ENCODE measurements around the gene DYRK1A.
"Not testable (repeated sequence)": the region's sequence is repeated elsewhere in the genome, so short reads cannot be mapped to it uniquely, and the experiment has no call there.

DYRK1A gene

DNA sequence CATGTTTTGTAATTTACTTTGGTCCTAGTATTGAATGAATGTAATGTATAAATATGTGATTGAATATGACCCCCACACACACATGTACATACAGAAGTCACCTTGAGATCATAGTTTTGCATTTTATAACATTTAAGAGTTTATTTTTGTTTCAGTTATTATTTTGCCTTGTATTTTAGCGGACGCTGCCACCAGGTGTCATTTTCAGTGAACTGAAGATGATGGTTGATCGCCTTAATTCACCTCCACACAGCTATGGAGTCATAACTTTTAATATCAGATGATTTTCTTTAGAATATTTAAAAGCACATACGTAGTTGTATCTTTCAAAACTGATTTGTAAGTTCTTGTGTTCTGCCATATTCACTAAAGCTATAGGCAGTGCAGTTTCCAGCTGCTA is 130.4 kb downstream of the DYRK1A start:
- no peak for DNase-seq

DNA sequence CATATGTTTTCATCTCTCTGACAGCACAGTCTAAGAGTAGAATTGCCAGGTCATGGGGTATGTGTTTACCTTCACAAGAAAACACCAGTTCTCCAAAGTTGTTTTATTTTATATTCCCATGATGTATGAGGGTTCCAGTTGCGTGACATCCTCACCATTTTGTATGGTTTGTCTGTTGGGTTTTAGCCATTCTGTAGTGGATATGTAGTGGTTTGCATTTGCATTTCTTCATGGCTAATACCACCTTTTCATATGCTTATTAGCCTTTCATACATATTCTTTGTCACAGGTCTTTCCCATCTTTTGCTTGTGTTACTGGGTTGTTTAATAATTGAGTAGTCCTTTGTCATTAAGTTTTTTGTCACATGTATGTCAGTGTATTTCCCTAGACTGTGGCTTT is 132.1 kb downstream of the DYRK1A start:
- no peak for DNase-seq

DNA sequence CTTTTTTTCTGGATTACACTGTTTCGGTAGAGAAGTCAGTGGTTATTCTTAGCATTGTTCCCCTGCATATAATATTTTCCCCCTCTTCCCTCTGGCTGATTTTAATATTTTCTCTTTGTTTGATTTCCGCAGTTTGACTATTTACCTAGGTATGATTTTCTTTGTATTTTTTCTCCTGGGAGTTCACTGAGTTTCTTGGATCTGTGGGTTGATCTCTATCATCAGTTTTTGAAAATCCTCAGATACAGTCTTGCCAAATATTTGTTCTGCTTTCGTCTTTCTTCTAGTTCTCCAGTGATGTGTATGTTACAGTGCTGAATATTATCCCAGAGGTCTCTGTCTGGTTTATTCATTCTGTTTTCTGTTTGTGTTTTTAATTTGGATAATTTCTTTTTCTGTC is 136.4 kb downstream of the DYRK1A start:
- no peak for DNase-seq

DNA sequence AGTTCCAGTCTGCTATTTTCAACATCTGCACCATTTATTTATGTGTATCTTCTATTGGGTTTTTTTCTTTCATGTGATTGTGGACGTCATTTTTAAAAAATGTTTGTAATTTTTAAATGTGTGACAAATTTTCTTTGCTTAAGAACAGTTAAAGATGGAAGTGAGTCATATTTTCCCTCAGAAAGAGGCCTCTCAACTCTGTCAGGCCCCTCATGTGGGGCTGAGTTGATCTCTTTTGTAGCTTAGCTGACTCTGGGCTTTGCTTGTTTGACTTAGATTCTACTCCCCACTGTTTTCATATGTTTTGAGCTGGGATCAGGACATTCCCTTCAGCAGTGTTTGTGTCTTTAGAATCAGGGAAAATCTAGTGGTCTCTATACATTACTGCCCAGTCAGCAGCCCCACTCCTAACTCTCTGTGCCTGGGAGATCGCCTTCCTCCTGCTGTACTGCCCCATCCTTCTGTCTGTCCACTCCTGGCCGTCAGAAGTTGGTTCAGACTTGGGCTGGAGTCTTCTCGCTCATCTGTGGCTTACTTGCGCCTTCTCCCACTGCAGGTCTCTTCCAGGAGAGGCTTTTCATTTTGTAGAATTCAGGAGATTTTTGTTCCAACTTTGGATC is 137.4 kb downstream of the DYRK1A start:
- DNase-seq, result no peak

DNA sequence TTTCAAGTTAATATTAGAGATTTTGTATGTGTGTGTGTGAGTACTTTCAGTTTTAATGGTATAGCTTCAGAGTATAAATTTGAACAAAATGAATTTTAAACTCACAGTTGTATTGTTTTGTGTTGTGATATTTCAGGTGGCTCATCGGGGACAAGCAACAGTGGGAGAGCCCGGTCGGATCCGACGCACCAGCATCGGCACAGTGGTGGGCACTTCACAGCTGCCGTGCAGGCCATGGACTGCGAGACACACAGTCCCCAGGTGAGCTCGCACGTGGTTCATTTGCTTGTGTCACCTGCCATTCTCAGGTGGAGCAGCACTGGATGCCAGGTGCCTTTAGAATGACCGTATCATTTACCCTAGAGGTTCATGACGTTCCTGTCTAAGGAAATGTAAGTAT is 139.4 kb downstream of the DYRK1A start:
- DNase-seq, result no peak

DNA sequence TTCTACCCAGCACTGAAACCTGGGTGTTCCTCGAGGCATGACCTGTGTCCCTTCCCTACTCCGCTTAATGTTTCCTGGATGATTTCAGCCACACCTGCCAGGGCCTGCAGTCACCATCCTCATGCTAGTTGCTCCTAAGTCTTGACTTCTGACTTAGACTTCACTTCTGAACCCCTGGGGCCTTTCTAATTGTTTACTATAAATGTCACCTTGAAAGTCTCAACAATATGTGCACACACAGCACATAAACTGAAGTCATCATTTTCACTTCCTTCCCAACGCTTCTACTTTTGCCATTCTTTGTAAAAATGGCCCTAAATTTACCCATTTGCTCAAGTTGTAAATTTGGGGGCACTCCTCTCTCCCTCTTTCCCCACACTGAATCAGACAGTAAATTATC is 141.1 kb downstream of the DYRK1A start:
- no peak for DNase-seq

DNA sequence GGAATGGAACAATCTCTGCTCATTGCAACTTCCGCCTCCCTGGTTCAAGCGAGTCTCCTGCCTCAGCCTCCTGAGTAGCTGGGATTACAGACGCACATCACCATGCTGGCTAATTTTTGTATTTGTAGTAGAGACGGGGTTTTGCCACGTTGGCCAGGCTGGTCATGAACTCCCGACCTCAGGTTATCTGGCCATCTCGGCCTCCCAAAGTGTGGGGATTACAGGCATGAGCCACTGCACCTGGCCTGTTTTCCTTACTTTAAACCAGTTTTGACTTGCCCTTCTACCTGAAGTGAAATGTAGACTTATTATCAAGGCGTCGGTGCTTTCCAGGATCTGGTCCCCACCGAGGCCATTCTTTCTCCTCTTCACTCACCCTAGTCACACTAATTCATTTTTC is 141.8 kb downstream of the DYRK1A start:
- DNase-seq, result no peak

DNA sequence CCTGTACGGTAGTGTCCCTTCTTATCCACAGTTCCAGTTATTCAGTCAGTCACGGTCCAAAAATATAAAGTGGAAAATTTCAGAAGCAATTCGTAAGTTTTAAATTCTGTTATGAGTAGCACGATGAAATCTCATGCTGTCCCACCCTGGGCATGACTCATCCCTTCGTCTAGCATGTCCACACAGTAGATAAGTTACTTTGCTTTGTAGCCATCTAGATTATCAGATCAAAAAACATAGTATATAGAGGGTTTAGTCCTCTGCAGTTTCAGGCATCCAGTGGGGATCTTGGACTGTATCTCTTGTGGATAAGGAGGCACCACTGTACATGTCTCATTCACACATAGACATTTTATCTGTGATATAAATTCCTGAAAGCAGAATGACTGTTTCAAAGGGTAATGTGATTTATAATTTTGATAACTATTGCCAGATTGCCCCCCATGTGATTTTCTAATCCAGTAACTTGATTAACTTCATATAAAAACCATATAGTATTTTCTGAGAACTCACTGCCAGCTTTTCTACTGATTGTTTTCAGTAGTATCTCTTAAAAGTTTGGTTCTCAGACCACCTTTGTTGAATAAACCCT is 143.3 kb downstream of the DYRK1A start:
- no peak for DNase-seq

DNA sequence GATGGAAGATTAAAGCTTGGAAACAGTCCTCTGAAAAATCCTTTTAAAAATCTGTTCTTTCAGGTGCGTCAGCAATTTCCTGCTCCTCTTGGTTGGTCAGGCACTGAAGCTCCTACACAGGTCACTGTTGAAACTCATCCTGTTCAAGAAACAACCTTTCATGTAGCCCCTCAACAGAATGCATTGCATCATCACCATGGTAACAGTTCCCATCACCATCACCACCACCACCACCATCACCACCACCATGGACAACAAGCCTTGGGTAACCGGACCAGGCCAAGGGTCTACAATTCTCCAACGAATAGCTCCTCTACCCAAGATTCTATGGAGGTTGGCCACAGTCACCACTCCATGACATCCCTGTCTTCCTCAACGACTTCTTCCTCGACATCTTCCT is 145.3 kb downstream of the DYRK1A start:
- DNase-seq, result no peak

DNA sequence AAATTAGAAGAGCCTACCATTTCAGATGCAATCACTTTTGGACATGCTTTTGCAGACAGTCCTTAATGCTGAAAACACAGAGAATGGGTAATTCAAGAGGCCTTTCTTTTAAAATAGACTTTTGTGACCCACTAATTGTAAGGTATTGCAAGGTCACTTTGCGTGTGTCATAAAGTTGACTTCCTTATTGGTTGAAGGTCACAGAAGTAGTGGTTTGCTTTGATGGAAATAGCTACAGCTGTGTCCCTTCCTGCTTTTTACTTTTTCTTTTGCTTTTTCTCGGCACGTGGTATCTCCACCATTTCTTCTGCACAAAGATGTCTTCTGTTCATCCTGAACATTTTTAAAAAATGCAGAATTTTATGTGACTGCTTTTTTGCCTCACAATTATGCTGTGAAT is 146.8 kb downstream of the DYRK1A start:
- no peak for DNase-seq

DNA sequence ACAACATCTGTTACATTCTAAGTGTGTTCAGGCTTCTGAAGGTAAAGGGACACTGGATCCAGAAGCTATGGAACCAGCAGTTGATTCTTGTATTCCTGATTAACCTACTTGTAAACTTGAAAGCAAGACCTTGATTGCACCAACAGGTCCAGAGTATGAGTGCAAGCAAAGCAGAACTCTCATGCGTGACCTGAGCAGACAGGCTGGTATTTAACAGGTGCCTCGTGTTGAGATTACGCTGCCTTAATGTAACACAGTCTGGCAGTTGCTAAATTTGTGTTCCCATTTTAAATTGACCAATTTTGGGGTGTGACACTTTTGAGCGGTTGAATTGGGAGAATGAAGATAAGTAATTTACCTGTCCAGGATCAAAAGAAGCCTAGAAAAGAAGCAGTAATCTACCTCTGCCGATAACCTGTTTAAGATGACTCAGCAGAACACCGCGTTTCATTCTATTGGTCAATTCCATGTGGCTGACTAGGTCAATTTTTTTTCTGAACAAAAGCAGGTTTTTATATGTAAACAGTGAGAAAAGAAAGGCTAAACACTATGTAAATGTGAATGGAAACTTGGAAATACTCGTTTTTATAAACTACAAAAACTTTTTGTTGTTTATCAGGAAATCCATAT is 147.6 kb downstream of the DYRK1A start:
- DNase-seq, result no peak

DNA sequence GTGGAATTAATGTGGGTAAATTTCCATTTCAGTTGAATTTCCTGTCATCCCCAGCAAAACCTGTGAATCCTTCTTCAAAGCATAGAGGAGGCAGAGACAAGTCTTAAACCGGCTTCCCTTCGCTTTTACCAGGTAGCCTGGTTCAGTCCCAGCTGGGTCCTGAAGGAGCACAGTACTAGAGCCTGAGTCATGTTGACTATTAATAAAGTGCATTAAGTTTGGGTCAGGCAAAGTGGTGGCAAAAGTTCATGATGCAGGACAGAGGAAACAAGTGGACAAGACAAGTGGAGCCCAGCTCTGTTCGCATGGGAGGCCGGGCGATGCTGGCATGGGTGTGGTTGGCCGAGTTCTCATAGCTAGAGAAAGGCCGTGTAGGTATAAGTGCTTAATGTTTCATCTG is 150.4 kb downstream of the DYRK1A start:
- DNase-seq, result no peak

DNA sequence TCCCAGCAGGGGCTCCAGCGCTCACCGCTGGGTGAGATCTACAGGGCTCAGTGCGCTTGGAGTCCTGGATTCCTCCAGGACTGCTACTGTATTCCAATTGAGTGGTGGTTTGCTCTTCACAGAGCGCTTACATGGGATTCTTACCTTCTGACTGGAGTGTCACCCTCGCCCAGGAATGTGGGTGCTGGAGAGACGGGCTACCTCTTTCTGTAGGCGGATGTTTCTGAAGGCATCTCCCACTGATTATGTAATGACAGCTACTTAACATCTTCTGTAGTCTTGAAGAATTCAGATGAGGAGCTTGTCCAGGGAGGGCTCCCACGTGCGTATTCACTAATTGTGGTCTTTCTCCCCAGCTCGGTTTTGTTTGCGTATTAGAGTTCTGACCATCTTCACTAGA is 154.2 kb downstream of the DYRK1A start:
- no peak for DNase-seq

DNA sequence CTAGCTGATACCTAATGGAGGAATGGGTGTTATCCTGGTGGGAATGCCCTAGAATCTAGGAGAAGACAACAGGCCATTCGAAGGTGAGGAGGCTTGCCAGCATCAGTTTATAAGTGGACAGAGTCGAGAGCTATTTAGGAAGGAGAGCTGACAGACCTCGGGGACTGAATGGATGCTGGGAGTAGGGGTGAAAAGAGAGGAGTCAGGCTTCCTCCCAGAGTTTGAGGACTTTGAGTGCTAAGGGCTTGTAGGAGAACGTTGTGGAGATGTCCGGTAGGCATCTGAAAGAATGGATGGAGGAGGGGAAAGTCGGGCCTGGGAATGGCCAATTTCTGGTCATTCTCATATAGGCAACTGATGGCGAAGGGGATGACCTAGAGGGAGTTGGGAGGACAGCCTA is 155.1 kb downstream of the DYRK1A start:
- DNase-seq, result no peak

DNA sequence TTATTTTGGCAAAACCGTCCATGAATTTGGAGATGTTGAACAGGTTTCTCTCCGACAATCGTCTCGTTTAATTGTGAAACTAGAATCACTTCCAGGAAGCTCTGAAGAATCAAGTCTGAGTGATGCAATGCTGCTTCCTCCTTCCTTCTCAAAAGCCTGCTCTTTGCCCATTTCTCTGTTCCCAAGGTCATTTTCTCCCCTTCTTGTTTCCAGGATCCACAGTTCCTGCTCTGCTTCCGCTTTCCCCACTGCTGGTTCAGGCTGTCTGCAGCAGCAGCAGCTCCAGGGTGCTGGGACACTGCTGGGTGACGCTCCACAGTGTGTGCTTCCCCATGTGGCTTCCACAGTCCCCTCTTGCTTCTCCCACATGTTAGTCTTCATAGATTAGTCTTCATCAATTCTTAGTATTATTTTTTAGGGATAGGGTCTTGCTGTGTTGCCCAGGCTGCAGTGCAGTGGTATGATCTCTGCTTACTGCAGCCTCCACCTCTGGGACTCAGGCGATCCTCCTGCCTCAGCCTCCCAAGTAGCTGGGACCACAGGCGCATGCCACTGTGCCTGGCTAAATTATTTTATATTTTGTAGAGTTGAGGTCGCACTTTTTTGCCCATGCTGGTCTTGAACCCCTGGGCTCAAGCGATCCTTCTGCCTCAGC is 156.2 kb downstream of the DYRK1A start:
- no peak for DNase-seq

DNA sequence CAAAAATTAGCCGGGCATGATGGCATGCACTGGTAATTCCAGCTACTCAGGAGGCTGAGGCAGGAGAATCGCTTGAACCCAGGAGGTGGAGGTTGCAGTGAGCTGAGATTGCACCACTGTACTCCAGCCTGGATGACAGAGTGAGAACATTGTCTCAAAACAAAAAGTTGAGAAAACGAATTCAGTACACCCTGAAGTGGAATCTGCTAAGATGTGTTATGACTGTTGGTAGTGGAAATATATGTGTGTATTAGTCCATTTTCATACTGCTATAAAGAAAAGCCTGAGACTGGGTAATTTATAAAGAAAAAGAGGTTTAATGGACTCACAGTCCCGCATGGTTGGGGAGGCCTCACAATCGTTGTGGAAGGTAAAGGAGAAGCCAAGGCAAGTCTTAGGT is 158.4 kb downstream of the DYRK1A start:
- not testable (repeated sequence) for DNase-seq

DNA sequence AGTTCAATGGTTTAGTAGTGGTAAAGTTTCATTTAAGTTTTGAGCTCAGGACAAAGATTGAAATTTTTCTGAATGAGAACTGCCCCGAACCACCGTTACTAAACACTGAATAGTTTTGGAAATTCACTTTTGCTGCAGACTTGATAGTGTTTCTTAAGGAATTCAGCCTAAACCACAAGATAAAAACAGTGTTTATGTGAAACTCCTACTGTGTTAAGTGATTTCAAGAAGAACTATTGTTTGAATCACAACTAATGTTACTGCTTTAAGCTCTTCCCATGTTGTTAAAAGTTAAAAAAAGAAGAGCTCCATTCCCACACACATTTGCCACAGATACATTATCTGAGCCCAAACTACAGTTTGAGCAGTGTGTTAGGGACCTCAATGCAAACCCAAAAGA is 159.2 kb downstream of the DYRK1A start:
- no peak for DNase-seq

DNA sequence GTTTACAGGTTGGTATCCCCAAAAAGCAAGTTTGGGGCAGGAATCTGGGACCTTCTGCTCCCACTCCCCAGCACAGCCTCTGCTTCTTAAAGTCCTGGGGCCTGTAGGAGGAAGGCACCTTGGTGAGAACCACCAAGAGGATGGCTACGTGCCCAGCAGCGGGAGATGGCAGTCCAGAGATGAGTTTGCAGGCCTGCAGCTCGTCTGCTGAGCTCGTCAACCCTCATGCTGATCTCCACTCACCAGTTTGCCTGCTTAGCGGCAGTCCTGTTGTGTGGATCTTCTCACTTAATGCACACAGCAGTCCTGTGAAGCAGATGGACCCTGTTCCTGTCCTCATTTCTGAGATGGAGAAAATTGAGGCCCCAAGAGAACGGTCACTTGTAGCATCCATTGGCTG is 160.5 kb downstream of the DYRK1A start:
- DNase-seq, result no peak

DNA sequence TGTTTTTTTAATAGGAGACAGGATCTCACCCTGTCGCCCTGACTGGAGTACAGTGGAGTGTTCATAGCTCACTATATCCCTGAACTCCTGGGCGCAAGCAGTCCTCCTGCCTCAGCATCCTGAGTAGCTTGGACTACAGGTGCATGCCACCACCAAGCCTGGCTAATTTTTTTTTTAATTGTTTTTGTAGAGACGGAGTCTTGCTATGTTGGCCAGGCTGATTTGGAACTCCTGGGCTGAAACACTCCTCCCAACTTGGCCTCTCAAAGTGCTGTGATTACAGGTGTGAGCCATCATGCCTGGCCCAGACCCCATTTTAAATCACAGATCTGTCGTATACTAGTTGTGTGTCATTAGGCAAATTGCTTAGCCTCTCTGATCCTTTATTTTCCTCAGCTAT is 161.1 kb downstream of the DYRK1A start:
- no peak for DNase-seq

DNA sequence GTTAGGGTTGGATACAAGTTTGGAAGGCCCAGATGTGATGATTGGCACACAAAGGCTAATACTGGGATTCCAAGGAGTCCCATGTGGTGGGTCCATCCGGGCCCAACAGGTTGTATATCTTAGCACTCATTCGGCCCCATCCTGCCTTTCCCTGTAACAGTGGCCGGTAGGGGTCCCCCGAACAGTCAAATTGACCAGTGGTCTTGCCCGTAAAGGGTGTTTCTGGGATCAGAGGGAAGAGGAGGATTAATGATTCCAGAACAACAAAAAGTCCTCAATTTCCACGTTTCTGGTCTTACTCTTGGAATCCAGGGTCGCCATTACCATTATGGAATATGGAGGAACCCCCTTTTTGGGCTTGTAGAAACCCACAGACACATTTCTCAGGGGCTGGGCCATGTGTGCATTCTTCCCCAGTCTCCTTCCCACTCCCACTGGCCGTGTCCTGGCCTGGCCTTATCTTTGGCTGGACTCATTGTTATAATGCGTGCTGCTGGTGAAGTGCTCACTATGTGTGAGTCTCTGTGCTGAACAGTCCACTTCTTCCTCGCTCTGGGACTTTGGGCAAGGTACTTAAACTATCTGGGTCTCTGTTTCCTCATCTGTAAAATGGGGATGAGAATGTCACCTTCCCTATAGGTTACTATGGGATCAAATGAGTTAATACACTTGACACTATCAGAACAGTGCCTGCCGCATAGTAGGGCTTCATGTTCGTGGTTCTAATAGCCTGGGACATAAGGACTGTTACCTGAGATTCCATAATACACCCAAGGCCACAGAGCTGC is 161.8 kb downstream of the DYRK1A start:
- DNase-seq, result no peak

DNA sequence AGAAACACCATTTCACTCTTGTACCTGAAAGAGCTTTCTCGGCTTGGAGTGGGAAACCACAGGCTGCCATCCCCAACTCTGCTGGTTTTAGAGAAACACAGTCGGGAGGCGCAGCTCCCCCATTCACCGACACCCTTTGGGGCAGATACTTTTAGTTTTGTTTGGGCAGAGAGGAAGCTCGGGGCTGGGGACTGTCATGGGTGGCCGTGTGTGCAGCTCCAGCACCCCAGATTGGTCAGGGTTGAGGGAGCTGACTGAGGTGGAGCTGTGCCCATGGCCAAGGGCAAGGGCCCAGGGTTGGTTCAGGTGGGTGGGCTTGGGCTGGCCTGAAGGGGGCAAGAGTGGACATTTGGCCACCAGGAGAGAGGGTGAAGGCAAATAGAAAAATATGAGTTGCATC is 163.1 kb downstream of the DYRK1A start:
- no peak for DNase-seq

DNA sequence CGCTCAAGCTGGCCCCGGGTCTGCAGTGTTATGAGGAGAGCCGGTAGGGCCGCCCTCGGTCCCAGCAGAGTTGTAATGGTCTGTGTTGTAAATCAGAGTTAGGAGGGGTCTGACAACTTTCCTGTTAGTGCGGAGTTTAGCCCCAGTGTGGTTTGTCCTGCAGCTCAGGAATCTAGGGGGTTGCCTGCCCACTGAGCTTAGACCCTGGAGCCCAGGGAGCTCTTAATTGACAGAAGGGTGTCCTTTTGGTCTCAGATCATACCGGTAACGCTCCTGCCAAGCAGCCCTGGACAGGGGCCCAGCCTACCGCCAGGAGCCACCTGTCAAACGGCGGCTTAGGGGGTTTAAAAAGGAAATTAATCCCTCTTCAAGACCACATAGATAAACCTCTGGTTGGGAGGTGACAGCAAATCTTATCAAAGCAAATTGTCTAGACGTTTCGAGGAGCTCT is 164.4 kb downstream of the DYRK1A start:
- DNase-seq, result no peak

DNA sequence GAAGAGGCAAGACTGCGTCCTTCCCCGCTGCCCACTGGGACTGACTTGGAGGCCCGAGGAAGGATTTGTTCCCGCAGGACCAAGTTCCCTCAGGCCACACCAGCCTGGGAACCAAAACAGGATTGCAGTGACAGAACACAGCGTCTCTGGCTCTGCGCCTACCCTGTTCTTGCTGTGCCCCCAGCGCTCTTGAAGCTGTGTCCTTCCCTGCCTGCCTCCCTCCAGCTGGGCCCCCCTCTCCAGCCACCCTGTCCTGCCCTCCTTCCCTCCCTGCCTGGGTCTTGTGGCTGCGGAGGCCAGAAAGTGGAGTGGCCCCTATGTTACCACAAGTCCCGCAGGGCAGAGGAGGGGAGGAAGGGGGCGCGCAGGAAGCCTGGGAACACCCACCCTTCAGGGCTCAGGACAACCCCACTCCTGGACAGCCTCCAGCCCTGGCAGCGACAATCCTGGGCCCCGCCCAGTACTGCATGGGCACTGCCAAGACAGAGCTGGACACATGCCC is 164.9 kb downstream of the DYRK1A start:
- no peak for DNase-seq

All from GOT3 (cell line).